ENCODE results near the gene NR1I2.

DNA sequence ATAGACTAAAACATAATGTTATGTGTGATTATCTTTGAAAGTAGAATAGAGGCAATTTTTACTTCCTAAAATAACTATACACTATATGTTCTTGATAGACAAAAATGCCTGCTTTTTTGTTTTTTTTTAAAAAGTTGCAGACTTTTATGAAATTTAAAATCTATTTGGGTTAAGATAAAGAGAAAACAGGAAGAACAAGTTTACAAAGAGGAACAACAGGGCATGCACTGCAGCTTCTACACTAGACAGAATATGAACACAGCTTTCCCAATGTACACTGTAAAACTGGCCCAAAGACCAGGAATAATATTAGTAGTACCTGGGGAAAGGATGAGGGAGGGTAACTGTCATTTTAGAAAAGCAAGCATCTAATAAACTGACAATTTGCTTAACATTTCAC, 53.7 kb downstream of the NR1I2 start:
- TF ChIP-seq, protein P1, sequence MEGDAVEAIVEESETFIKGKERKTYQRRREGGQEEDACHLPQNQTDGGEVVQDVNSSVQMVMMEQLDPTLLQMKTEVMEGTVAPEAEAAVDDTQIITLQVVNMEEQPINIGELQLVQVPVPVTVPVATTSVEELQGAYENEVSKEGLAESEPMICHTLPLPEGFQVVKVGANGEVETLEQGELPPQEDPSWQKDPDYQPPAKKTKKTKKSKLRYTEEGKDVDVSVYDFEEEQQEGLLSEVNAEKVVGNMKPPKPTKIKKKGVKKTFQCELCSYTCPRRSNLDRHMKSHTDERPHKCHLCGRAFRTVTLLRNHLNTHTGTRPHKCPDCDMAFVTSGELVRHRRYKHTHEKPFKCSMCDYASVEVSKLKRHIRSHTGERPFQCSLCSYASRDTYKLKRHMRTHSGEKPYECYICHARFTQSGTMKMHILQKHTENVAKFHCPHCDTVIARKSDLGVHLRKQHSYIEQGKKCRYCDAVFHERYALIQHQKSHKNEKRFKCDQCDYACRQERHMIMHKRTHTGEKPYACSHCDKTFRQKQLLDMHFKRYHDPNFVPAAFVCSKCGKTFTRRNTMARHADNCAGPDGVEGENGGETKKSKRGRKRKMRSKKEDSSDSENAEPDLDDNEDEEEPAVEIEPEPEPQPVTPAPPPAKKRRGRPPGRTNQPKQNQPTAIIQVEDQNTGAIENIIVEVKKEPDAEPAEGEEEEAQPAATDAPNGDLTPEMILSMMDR (IDR thresholded peaks at IDR 0.05), result no peak
- TF ChIP-seq EP300 (IDR thresholded peaks at IDR 0.05), result no peak

Measured in esophagus muscularis mucosa (tissue), 3 donors.